Thyroid gland (tissue), 4 donors: Measurements from ENCODE around the gene TRIM24.

Experiments
- POLR2A ChIP-seq, 2 donors: fragments of 450-650 bp; IDR thresholded peaks; one replicate each; pipeline ENCODE4 v1.6.1; 2017; ENCODE audit warnings: antibody characterized with exemption in 2 of 2, mild to moderate bottlenecking in 2 of 2, moderate library complexity in 1 of 2
- TF ChIP-seq, protein P1 (sequence below), 6 experiments: fragments of 200-600 bp in 3 of 6; fragments of 450-650 bp in 3 of 6; sonication (generic) in 3 of 6; IDR thresholded peaks; one replicate each; pipeline ENCODE4 v1.5.1; 2016 to 2019; ENCODE audit warnings: antibody characterized with exemption in 6 of 6, mild to moderate bottlenecking in 2 of 6, inconsistent platforms in 1 of 6, moderate library complexity in 1 of 6

DNA sequence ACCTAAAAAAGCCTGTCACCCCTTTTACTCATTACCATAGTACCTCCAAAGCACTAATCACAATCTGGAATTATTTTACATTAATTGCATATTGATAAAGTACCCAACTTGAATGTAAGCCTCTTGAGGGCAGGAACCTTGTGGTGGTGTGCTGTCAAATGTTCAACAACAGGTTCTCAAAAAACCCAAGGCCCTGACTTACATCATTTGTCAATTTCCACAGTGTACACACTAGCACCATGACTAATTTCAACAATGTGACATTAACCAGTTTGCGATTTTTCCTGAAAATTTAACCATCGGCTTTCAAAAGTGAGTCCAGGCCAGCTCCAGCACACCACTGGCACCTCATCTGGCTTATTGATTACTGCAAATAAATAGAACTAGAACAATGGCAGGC, 153.6 kb downstream of the TRIM24 start:
- TF ChIP-seq, protein P1, sequence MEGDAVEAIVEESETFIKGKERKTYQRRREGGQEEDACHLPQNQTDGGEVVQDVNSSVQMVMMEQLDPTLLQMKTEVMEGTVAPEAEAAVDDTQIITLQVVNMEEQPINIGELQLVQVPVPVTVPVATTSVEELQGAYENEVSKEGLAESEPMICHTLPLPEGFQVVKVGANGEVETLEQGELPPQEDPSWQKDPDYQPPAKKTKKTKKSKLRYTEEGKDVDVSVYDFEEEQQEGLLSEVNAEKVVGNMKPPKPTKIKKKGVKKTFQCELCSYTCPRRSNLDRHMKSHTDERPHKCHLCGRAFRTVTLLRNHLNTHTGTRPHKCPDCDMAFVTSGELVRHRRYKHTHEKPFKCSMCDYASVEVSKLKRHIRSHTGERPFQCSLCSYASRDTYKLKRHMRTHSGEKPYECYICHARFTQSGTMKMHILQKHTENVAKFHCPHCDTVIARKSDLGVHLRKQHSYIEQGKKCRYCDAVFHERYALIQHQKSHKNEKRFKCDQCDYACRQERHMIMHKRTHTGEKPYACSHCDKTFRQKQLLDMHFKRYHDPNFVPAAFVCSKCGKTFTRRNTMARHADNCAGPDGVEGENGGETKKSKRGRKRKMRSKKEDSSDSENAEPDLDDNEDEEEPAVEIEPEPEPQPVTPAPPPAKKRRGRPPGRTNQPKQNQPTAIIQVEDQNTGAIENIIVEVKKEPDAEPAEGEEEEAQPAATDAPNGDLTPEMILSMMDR (IDR thresholded peaks at IDR 0.05) = no peak
- no peak for TF ChIP-seq POLR2A (IDR thresholded peaks at IDR 0.05)
